Activated CD8-positive, alpha-beta memory T cell treated with anti-CD3 and anti-CD28 coated beads, Interleukin-2, amount 50 U/mL, for 24 hours (primary cell): ENCODE measurements around the gene RNASET2.

Experiments
- DNase-seq: peaks from one replicate; pipeline ENCODE4 v3.0.0-alpha.2; 2020; ENCODE audit errors: extremely low read depth

Gene RNASET2, protein sequence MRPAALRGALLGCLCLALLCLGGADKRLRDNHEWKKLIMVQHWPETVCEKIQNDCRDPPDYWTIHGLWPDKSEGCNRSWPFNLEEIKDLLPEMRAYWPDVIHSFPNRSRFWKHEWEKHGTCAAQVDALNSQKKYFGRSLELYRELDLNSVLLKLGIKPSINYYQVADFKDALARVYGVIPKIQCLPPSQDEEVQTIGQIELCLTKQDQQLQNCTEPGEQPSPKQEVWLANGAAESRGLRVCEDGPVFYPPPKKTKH

DNA sequence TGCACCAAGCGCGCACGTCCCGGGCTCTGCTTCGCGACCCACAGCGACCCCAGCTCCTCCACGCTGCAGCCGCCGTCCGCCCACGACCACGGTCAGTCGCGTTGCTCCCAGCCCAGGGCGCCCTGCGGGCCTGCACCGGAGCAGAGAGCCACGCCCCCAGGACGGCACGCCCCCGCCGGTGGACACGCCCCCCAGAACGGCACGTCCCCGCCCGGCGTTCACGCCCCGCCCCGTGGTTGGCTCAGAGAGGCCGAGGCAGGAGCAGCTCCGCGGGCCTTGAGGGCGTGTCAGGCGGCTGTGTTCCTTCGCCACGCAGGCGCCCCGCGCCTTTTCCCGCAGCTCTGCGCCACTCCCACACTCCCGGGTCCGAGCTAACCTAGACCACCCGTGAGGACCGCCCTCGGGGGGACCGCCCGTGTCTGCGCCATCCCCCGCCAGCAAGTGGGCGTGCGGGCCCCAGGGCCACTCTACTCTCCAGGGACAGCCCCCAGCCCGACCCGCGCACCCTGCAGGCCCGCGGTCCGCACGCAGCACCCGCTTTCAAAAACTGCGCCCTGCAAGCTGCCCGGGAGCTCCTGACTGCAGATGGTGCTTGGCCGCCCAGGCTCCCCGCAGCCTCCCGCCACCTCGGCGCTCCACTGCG, at the start of gene RNASET2:
Gene RNASET2 (minus strand): TSS at position 107 of the 643 bp plus-strand sequence. CDS start 368 bp downstream, outside the sequence.
- DNase-seq, result peak; percentile 92

DNA sequence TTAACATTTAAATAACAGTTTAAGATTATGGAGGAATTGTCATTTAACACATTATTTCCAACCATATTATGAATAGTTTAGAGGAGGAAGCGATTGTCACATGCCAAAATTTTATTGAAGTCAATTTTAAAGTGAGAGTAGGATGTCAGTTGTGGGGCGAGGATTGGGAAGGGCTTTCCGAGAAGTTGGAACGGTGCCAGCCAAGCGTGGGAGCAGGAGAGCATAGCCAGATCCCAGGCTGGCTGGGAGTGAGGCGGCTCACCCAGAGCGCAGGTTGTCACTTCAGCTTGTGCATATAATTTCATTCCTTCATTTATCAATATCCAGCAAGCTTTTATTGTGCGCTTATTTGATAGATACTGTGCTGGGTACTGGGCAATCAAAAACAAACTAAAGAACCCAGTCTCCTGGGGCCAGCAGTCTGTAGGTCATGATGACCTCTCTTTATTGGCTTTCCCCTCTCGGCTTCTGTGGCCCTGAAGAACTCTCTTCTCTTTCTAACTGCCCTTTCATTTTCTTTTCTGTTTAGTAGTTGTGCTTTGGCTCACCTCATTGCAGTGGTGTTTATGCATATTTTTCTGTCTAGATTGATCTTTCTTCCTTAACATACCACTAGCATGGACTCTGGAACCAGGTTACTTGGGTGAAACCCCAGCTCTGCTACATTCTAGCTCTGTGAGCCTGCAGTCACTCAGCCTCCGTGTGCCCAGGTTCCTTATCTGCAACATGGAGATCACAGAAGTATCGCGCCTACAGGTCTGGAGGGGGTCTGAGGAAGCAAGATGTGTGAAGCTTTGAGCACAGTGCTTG, 49.2 kb upstream of the RNASET2 start:
- no peak for DNase-seq

DNA sequence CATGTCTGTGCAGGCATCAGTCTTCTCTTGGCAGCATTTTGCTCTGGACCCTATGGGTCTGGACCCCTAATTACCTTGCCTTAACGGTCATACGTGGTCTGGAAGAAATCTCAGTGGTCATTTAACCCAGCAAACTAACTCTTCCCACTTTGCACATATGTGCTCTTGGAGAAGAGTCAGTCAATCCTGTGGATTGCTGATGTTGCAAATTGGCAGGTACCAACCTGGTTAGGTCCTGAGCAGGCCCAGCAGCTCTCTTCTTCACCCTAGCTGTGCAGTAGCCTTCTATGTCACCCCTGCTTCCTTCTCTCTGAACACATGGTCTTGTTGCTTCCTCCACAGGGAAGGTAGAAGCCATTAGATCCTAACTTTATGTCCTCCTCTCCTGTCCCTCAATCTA, 44.4 kb upstream of the RNASET2 start:
- DNase-seq, result no peak

DNA sequence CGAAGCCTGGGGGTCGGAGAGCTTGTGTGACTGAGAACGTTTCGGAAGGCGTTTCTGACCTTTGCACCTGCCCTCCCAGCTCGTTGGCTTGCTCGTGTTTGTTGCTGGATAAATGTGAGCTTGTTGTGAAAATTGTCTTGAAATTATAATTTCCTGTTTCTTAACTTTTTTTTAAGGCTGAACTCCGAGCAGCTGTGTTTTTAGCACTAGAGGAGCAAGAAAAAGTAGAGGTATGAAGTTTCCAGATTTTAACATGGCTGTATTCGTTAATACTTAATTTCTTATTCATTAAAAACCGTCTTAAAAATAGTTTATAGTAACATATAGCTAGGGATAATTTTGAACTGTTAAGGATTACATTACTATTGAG, 43.5 kb upstream of the RNASET2 start:
- no peak for DNase-seq

DNA sequence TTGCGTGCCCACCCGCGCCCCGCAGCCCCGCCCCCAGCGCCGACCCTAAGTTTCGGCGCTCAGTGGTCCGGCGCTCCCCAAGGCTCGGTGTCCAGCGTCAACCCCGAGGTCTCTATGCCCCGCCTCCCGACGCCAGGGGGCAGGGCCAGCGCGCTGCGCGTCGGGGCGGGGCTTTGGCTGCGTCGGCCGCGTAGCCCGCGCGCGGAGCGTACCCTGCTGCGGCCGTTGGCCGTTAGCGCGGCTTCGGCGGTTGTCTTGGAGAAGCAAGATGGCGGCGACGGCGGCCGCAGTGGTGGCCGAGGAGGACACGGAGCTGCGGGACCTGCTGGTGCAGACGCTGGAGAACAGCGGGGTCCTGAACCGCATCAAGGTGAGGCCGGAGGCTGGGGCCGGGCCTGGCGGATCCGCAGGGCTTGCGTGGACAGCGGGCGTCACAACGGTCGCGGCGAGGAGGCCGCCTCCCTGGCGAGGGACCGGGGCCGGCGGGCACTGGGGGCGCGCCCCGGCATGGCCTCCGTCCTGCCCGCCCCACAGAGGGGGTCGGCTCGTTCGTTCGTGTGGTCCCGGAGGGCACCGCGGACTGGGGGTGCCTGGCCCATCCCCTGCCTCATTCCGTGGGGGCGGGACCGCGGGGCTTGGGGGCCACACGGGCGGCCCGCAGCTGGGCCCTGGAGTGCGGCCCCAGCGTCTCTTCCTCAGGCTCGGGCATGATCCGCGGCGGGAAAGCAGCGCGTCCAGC, 43.0 kb upstream of the RNASET2 start, which contains the start of gene CEP43:
Gene CEP43 (plus strand): TSS at position 253 of the 739 bp plus-strand sequence. CDS start 16 bp downstream, at position 269.
- peak; percentile 66 for DNase-seq

DNA sequence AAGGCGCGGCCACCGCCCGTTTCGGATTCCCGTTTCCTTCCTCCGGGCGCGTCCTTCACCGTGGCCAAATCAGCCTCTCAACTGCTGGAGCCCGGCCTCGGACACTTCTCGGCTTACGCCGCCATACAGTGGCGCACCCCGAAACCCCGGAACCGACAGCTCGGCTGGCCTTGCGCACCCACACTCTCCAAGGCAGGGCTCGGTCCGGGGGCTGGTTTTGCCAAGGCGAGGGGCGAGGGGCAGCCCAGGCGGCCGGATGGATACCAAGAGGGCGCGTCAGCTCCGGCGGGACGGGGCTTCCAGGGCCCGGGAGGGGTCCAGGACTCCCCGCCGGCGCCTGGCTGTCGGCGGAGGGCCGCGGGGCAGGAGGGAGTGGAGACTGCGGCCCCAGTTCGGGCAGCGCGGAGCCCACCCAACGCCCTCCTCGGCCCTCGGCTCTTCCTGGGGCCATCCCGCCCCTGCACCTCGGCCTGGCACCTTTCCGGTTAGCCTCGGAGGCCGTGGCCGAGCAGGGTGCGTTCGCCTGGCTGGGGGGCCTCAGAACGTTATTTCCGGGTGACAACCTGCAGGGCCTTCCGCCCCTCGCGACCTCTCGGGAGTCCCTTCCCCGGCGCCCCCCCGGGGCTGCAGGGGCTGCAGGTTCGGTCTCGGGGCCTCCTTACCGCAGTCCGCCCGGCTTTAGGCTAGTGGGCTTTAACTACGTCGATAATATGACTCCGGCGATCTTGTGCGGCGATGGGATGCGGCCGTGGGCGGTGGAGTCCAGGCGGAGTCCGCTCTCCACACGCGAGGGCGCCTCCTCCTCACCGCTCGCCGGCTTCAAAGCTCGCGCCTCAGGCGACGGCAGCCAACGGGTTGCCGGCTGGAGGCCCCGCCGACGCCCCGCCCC, 42.1 kb upstream of the RNASET2 start:
- no peak for DNase-seq

DNA sequence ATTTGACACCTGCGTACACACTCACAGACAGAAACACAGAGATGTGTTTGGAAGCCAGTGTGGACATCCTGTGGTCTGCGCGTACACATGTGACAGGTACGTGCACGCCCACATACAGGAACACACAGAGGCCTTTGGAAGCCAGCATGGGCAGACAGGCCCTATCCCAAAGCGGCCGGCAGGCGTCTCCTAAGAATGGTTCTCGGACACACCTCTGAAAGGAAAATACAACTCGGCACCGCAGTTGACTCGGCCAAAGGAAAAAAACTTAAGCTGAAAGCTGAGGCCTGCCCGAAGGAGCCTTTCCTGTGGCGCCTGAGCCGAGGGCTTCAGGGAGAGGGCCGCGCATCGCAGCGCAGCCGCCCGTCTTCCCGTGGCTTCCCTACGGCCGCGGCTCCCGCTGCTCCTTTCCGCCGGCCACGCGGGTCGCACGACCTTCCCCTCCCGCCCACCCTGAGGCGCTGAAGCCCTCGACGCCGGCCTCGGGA, 41.5 kb upstream of the RNASET2 start:
- no peak for DNase-seq

DNA sequence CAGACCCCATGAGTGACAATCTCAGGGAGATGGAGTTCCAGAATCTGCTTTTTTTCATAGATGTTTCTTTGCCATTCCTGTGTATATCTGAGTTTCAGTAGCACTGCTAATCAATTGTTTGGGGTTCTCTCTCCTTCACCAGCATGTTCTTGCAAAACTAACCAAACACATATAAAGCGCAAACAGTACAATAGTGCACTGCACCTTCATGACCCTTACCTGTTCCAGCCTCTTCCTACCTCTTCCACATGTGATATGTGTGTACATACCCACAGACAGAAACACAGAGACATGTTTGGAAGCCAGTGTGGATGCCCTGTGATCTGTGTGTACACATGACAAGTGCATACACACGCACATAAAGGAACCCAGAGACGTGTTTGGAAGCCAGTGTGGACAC, 41.0 kb upstream of the RNASET2 start:
- no peak for DNase-seq

DNA sequence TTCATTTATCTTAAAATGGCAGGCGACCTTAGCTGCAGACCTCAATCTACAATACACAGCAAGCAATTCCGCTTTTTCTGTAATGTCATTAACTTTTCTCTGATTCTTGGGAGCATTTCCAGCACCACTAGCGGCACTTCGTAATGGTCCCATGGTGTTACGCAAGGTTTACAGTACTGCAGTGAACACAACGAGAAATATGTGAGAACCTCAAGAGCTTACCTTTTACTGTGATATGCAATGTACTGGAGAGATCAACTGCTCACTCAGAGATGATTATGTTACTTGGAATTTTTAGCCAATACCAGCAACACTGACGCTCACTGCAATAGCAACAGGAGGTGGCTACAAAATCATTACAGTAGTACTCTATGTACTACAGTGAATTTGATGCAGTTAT, 40.1 kb upstream of the RNASET2 start:
- no peak for DNase-seq

DNA sequence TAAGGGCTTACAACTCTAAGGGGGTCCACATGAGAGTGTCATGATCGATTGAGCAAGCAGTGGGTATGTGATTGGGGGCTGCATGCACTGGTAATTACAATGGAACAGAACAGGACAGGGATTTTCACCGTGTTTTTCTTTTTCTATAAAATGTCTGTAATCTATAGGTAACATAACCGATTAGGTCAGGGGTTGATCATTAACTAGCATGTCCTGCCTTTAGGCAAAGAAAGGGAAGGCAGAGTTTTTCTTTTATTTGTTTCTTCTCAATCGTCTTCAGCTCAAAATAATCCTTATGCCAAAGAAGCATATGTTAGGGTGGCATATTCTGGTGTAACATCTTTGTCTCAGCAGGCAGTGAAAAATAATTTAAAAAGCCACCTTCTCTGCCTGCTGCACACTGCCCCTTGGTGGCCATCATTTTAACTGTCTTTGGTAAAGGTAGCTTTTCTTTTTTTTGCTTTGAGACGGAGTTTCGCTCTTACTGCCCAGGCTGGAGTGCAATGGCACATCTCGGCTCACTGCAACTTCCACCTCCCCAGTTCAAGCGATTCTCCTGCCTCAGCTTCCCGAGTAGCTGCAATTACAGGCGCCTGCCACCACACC, 33.2 kb upstream of the RNASET2 start:
- no peak for DNase-seq

DNA sequence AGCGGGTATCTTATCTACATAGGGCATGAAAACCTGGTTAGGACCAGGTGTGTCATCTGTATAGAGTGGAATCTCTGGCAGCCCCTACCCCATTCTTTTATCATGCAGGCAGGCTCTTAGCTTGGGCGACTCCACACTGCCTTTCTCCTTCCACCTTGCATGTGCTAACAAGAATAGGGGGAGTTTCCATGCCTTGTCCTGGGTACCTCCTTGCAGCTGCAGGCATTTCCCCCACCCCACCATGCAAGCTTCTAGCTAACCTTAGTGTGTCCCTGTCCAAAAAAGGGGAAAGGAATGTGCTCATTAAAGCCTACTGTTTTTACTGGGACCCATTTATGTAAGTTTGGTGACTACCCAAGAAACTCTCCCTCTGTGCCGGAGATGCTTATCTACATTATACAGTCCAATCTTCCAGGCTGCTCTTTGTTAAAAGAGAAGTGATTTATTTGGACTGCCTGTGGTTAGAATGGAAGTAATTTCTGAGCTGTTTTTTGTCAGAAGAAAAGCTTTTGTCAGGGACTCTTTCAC, 32.4 kb upstream of the RNASET2 start:
- DNase-seq, result no peak

DNA sequence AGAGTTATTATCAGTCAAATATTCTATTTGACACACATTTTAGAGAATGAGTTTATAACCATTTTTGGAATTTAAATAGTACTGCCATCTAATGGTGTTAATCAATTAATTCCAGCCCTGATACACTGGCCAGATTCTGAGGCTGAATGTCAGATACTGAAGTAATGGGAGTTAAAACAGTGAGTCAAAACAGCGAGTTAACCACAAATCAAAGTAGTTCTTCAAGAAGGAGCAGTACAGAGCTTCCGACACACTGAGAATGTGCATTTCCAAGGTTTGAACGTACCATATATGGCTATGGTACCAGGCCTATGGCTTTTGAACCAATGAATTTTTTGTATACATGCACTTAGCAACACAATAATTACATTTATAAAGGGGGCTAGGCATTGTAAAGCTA, 31.6 kb upstream of the RNASET2 start:
- no peak for DNase-seq

DNA sequence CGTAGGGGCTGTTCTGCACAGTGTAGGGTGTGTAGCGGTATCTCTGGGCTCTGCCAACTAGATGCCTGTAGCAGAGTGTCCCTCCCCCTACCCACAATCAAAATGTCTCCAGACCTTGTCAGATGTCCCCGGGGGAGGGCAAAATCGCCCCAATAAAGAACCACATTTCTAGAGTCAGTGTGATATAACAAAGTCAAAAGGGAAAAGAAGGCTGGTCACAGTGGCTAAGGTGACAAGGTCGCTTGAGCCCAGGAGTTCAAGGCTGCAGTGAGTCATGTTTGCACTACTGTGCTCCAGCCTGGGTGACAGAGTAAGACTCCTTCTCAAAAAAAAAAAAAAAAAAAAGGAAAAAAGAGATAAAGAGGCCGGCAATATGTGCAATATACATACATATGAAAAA, 31.1 kb upstream of the RNASET2 start:
- no peak for DNase-seq

DNA sequence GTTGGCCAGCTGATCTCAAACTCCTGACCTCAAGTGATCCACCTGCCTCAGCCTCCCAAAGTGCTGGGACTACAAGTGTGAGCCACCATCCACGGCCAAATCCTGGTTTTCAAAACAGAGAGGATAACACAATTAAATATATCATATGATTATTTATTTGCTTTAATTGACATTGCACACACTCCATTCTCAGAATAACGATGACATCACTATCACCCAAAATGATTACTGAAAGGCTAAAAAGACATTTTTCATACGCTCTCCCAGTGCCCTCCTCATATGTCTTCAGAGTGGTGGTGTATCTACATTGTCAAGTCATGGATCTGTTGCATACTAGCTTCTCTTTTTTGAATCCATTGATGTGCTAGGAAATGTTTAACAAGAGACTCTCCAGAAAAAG, 24.4 kb upstream of the RNASET2 start:
- DNase-seq, result no peak

DNA sequence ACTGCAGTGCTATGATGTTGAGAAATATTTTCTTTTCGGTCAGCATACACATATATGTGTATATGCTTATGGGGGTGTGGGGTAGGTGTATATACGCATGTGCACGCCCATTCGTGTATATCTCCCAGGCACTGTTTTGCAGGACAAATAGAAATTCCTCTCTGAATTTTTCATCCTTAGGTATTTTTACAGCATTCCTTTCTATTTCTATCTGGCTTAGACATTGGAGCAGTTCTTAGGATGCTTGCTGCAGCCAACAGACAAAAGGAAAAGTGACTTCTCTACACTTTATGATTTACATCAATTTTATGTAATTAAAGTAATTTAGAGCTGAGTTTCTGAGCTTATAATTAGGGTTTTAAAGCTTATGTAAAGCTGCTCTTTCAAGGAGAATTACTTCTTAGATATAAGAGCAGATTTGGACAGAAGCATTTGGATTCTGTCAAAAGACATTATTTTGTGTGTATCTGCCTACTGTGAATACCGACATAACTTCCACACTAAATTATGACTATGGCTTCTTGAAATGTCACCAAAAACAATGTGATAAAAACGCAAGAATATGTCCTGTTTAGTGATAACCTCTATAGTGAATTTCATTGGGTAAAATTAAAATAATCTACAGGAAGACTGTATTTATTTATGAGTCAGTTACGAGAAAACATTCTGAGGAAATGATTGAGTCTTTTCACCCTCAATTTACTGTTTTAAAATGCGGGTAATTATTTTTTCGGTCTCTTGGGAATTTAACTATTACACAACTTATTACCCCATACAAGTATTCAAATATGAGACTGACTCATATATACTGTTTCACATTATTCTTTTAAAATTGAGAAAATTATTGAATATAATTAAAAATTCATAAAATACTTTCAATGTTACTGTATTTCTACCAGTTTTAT, 21.5 kb upstream of the RNASET2 start:
- no peak for DNase-seq

DNA sequence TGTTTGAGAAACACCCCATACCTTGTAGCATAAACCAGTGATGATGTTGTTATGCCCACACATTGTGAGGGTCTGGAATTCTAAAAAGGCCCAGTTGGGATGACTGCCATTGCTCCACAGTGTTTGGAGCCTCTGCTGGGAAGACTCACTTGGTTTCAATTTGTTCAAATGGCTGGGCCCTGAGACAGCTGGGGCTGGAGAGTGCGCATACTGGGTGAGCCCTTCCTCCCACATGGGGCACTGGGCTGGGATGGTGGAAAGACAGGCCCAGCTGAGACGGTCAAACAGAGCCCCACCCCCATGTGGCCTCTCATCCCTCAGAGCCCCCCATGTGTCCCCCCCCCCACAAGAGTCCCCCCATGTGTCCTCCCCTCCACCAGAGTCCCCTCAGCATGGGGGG, 20.3 kb upstream of the RNASET2 start:
- DNase-seq, result no peak

DNA sequence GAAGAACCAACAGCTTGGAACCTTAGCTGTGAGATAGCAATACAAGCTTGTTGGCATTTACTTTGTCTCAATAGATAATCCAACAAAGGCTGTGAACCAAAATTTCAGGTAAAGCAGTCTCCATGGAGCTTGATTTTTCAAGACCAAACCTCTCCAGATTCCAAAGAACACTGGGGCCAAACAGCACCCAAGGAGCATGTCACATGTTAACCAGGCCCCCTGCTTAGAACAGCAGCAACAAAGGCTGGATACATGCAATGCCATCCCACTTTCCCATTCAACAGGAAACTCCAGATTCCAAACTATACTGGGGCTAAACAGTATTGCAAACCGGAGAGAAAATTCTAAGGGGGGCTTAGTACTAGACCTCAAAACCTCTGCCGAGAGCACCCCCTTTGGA, 15.8 kb upstream of the RNASET2 start:
- DNase-seq, result no peak

DNA sequence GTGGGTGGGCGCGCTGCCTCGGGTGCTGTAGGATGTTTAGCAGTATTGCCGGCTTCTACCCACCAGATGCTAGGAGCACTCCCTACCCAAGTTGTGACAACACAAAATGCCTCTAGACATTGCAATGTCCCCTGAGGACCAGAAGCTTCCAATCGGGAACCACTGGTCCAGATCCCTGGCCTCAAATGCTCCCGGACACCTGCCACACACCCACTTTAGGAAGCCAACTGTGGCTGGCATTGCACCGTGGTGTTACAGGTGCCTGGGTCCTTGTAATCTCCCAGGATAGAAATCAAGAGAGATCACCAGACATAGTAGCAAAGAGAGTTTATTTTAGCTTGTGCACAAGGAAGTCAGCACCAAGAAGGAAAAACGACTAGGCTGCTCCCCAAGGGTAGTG, 14.9 kb upstream of the RNASET2 start:
- no peak for DNase-seq

DNA sequence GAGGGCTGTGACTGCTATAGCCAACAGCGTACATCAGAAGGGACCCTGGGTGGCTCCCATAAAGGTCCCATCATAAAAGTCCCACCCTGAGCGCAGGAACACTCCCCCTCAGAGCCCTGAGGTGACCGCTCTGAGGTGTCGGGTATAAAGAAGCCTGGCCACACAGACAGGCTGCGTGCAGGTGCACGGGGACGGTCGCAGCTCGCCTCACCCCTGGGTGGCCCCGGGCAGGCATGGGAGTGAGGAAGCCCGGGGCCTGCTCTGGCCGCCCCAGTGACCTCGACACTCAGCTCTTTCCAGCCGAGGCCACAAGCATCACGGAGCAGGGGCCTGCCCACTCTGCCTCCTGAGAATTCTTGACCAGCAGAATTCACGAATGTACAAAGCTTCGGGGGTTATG, 14.4 kb upstream of the RNASET2 start:
- no peak for DNase-seq
